Esophagus muscularis mucosa (tissue), 4 donors: ENCODE data around the gene PHLDB1.

ENCODE experiments used
- CTCF ChIP-seq, 3 experiments: fragments of 200-600 bp in 2 of 3; fragments of 450-650 bp in 1 of 3; sonication (generic) in 2 of 3; IDR thresholded peaks; one replicate each; pipeline ENCODE4 v1.5.1; 2017 to 2019; ENCODE audit warnings: antibody characterized with exemption in 3 of 3, mild to moderate bottlenecking in 2 of 3, moderate library complexity in 1 of 3
- EP300 ChIP-seq: sonication (generic); formaldehyde crosslinking; IDR thresholded peaks from one replicate; pipeline ENCODE4 v1.6.1; 2017; ENCODE audit warnings: antibody characterized with exemption
- POLR2A ChIP-seq: fragments of 450-650 bp; IDR thresholded peaks from one replicate; pipeline ENCODE4 v1.6.1; 2017; ENCODE audit warnings: antibody characterized with exemption, moderate library complexity, mild to moderate bottlenecking, low read depth
- POLR2AphosphoS5 ChIP-seq, 2 donors: sonication (generic); formaldehyde crosslinking; IDR thresholded peaks; one replicate each; pipeline ENCODE4 v1.6.1; 2017; ENCODE audit warnings: antibody characterized with exemption in 2 of 2

- TF ChIP-seq CTCF (IDR thresholded peaks at IDR 0.05) (no peak), POLR2A (no peak), EP300 (no peak), POLR2AphosphoS5 (IDR thresholded peaks at IDR 0.05) (no peak)
Observed at GRCh38 chr11:118684187-118684586, 76.8 kb downstream of the PHLDB1 start.
